Coronary artery (tissue), 2 donors: Measurements from ENCODE around the gene KRTAP10-7.
"Not testable (repeated sequence)": the region's sequence is repeated elsewhere in the genome, so short reads cannot be mapped to it uniquely, and the experiment has no call there.

Experiments
- DNase-seq: peaks from one replicate; pipeline ENCODE4 v3.0.0-alpha.2; 2017; ENCODE audit warnings: low spot score
- H3K27ac ChIP-seq, 2 donors: fragments of 200-600 bp; sonication (generic); one replicate each; pipeline ENCODE4 v1.5.1; 2016 to 2019
- H3K4me3 ChIP-seq: fragments of 200-600 bp; sonication (generic); 2 replicates; pipeline ENCODE4 v1.5.1; 2016; ENCODE audit warnings: mild to moderate bottlenecking, moderate library complexity
- TF ChIP-seq, protein P1 (sequence below): fragments of 200-600 bp; sonication (generic); IDR thresholded peaks from one replicate; pipeline ENCODE4 v1.5.1; 2019; ENCODE audit warnings: antibody characterized with exemption

Gene KRTAP10-7

DNA sequence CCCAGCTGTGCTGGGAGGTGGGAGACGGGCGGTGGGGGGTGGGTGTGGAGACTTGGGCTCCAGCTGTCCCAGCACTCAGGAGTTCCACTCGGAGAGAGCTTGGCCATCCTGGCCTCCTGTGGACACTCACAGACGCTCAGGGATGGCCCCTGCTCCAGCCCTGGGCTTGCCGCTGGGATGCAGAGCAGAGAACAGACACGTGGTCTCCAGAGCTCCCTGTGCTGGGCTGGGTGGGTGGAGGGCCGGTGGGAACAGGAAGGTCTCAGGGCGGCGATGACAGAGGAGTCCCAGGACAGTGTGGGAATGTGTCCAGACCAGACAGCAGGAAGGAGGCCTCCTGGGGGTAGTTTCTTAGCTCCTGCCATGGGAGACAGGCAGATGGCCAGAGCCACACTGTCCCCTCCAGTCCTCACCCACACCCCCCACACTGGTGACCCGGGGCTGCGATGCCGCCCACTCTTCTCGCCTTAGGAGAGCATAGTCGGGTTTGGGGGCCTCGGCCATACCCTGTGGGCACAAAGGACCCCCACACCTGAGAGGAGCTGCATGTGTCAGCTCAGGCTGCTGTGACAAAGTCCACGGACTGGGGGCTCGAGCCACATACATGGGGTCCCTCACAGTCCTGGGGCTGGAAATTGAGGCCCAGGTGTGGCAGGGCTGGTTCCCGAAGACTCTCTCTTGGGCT lies 28.5 kb downstream of the KRTAP10-7 start:
- TF ChIP-seq, protein P1, sequence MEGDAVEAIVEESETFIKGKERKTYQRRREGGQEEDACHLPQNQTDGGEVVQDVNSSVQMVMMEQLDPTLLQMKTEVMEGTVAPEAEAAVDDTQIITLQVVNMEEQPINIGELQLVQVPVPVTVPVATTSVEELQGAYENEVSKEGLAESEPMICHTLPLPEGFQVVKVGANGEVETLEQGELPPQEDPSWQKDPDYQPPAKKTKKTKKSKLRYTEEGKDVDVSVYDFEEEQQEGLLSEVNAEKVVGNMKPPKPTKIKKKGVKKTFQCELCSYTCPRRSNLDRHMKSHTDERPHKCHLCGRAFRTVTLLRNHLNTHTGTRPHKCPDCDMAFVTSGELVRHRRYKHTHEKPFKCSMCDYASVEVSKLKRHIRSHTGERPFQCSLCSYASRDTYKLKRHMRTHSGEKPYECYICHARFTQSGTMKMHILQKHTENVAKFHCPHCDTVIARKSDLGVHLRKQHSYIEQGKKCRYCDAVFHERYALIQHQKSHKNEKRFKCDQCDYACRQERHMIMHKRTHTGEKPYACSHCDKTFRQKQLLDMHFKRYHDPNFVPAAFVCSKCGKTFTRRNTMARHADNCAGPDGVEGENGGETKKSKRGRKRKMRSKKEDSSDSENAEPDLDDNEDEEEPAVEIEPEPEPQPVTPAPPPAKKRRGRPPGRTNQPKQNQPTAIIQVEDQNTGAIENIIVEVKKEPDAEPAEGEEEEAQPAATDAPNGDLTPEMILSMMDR: no peak
- Histone ChIP-seq H3K27ac (no peak overlapping the region), H3K4me3 (no peak overlapping the region)
- DNase-seq: peak; percentile 69

DNA sequence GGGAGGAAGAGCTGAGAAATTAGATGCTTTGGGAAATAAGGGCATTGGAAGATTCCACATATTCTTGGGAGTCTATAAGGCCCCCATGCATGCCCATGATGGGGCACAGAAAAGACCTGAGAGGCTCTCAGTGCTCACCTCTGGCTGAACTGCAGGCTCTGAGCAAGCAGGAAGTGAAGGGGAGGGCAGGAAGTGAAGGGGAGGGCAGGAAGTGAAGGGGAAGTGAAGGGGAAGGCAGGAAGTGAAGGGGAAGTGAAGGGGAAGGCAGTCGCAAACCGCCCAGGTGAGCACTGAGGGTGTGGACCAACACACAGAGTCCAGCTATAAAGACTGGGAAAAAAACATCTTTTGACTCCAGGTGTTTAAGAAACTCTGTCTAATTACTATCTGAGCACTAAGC lies 30.0 kb downstream of the KRTAP10-7 start:
- Histone ChIP-seq H3K27ac (no peak overlapping the region), H3K4me3 (no peak overlapping the region)
- TF ChIP-seq, protein P1: no peak
- DNase-seq: no peak

DNA sequence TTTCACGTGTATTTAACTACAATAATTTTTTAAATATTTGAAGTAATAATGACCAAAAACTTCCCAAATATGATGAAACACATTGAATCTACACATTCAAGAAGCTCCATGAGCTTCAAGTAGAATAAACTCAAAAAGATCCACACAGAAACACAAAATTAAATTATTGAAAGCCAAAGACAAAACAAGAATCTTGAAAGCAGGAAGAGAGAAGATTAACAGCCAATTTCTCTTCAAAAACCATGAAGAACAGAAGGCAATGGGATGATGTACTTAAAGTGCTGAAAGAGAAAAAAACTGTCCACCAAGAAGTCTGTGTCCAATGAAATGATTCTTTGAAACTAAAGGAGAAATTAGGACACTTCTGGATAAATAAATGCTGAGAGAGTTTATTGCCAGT lies 31.7 kb downstream of the KRTAP10-7 start:
- no peak for DNase-seq
- no peak overlapping the region for H3K27ac ChIP-seq
- no peak overlapping the region for H3K4me3 ChIP-seq
- TF ChIP-seq, protein P1: no peak

DNA sequence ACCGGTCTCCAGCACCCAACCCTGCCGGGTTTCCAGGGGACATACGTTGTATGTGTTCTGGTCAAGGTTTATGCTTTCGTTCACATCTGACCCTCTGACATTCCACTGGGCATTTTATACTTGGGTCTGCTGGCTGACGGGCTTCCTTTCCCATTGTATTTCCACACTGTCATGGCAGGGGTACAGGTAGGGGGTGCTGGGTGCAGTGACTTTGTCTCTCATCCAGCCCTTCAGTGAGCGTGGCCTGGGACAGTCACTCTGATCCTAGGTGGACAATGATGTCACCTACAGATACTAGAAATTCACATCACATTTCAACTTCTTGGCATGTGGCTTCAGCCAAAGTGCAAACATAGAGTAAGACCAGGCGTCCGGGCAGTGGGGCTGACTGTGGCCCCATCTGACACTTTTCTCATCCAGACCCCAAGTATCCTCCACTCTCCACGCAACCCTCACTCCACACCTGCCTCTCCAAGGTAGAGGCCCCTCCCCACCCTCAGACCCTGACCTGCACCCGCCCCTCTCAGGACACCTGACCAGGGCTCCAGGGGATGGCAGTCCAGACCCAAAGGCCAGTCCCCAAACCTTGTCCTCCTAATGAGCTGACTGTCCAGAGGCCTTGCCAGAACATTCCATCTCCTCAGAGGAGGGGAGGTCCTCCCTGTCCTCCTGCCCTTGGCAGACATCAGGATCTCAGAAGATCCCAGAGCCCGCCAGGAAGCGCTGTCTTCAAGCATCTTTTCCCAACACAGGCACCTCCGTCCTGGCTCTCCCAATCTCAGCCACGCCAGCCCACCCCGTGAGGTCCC lies 36.0 kb downstream of the KRTAP10-7 start:
- peak; percentile 47 for DNase-seq
- TF ChIP-seq, protein P1: no peak
- H3K27ac ChIP-seq: no peak overlapping the region
- no peak overlapping the region for H3K4me3 ChIP-seq

DNA sequence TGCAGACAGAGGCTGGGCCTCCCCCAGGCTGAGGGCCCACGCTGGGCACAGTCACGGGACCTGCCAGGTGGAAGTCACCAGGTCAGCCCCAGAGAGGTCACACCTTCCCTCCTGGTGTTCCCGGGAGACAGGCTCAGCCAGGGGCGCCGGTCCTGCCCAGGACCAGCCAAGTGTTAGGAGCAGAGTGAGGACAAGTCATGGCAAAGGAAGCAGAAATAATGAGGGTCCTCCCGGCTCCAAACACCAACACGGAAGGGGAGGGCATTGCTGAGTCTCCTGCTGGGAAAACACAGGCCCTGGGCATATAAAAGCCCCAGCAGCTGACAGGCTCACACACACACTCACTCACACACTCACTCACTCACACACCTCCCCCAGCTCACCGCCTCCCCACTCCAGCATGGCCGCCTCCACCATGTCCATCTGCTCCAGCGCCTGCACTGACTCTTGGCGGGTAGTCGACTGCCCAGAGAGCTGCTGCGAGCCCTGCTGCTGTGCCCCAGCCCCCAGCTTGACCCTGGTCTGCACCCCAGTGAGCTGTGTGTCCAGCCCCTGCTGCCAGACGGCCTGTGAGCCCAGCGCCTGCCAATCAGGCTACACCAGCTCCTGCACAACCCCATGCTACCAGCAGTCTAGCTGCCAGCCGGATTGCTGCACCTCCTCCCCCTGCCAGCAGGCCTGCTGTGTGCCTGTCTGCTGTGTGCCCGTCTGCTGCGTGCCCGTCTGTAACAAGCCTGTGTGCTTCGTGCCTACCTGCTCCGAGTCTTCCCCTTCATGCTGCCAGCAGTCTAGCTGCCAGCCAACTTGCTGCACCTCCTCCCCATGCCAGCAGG lies 36.8 kb downstream of the KRTAP10-7 start, which contains the start of gene KRTAP10-10:
Gene KRTAP10-10, plus strand, starts transcription at position 339 of the 833 bp plus-strand sequence. Its CDS starts 62 bp downstream, at position 401.
- TF ChIP-seq, protein P1: no peak
- Histone ChIP-seq H3K27ac (no peak within 1 kb of the TSS), H3K4me3 (no peak within 1 kb of the TSS)
- peak; percentile 58 for DNase-seq

DNA sequence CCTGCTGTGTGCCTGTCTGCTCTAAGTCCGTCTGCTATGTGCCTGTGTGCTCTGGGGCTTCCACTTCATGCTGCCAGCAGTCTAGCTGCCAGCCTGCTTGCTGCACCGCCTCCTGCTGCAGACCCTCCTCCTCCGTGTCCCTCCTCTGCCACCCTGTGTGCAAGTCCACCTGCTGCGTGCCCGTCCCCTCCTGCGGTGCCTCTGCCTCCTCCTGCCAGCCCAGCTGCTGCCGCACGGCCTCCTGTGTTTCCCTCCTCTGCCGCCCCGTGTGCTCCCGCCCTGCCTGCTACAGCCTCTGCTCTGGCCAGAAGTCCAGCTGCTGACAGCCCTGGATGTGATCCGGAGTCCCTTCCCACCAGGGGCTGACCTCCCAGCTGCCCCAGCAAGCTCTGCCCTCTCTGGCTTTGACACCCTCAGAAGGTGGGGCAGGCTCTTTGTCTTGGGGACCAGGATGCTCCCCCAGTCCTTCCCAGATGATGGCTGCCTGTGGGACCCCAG lies 37.5 kb downstream of the KRTAP10-7 start:
- peak; percentile 53 for DNase-seq
- not testable (repeated sequence) for H3K27ac ChIP-seq, H3K4me3 ChIP-seq

DNA sequence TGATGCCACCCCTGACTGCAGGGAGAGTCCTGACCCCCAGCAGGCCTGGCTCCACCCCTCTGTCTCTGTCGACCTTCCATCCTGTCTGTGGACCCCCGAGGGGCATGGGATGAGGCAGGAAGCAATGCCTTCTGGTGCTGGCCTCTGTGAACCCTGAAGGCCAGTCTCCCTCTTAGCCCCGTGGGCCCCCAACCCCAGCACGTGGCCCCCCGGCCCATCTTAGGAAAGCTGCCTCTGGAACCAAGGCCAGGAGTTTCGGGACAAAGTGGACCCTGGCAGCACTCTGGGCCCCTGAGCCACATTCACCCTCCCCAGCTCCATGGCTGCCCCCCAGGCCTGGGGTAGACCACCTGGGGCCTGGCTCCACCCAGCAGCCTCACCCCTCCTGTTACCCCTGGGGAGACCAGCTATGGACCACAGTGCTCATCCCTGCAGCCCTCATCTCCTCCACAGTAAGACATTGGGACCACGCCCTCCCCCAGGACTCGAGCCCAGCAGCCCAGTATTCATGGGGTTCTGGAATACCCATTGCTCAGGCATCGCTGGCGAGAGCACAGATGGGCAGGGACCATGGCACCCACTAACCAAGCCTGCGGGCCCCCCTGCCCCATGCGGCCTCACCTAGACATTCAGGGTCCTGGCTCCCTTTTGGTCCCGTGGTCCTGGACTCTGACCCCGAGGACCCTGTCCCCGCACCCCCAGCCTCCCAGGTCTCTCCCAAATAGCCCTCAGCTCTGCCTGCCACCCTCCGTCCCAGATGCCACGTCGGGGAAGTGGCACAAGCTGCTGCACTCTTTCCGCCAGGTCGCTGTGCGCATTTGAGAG lies 38.3 kb downstream of the KRTAP10-7 start:
- DNase-seq: peak; percentile 60
- H3K4me3 ChIP-seq, H3K27ac ChIP-seq: not testable (repeated sequence)
